Kidney (tissue), 14 donors: ENCODE measurements around the gene PPM1G. TPM values are rescaled to one million over a fixed set of nuclear protein-coding genes. Genes with fewer than 3 reads are reported as not detected.
A peak's percentile ranks its signal among the peaks of the same experiment; 100 is the strongest.

ENCODE experiments used
- DNase-seq, 5 donors: peaks; one replicate each; pipeline ENCODE4 v3.0.0-alpha.2; 2013 to 2020
- FAIRE-seq: peaks from 2 replicates; lab custom pipeline; 2012; peaks lifted over from hg19 to GRCh38; lab: Jason Lieb, UNC
- H3K27ac ChIP-seq, 2 donors: one replicate each; pipeline ENCODE4 v1.7.0; 2013; ENCODE audit warnings: low read depth in 2 of 2, low read length in 2 of 2, inconsistent platforms in 1 of 2
- H3K27me3 ChIP-seq: one replicate; pipeline ENCODE4 v1.7.1; 2013; ENCODE audit warnings: low read length, inconsistent platforms; ENCODE audit not compliant: control insufficient read depth, insufficient read depth
- H3K36me3 ChIP-seq, 3 donors: one replicate each; pipeline versions ENCODE4 v1.7.0 to v1.7.1; 2013; ENCODE audit warnings: low read length in 3 of 3, control low read depth in 1 of 3, inconsistent platforms in 1 of 3; ENCODE audit not compliant: insufficient read depth in 3 of 3, control insufficient read depth in 2 of 3
- H3K4me1 ChIP-seq, 3 donors: one replicate each; pipeline versions ENCODE4 v1.7.0 to v1.7.1; 2013; ENCODE audit warnings: low read length in 3 of 3, inconsistent platforms in 1 of 3, low read depth in 1 of 3; ENCODE audit not compliant: control insufficient read depth in 2 of 3, insufficient read depth in 2 of 3
- H3K4me3 ChIP-seq, 3 donors: one replicate each; pipeline versions ENCODE4 v1.7.0 to v1.8.1; 2013; ENCODE audit warnings: low read length in 3 of 3, control low read depth in 1 of 3, inconsistent platforms in 1 of 3
- H3K9ac ChIP-seq, 3 donors: one replicate each; pipeline versions ENCODE4 v1.7.0 to v1.7.1; 2013; ENCODE audit warnings: low read length in 3 of 3, control low read depth in 1 of 3, inconsistent platforms in 1 of 3
- H3K9me3 ChIP-seq, 3 donors: one replicate each; pipeline versions ENCODE4 v1.7.0 to v1.7.1; 2013; ENCODE audit warnings: low read length in 3 of 3, control low read depth in 1 of 3, inconsistent platforms in 1 of 3; ENCODE audit not compliant: control insufficient read depth in 2 of 3, insufficient read depth in 1 of 3
- intact Hi-C: fragments of 100-400 bp; cut with DNase I; formaldehyde crosslinking; loops from one replicate; pipeline ENCODE4 v1.11.1; 2022
- polyA plus RNA-seq: library from polyadenylated mRNA; stranded (reverse); fragments of 350-450 nt; fragmentation: Illumina TruSeq; extraction: RNeasy Lipid Tissue Mini Kit (QIAGEN cat#74804); gene quantifications from one replicate; pipeline ENCODE4 v1.2.3, GENCODE V29; 2014; ENCODE audit warnings: low read depth, low replicate concordance; ENCODE audit not compliant: insufficient read depth
- total RNA-seq: library from RNA; stranded (reverse); fragmentation: NEBNext Ultra II Directional; extraction: Animal tissue kit (Norgen Biotek cat#: 25700); gene quantifications from one replicate; pipeline ENCODE4 v1.2.1, GENCODE V29; 2021
- TF ChIP-seq, protein P1 (sequence below): IDR thresholded peaks from 3 replicates; pipeline ENCODE4 v1.5.1; 2012; ENCODE audit warnings: mild to moderate bottlenecking, moderate library complexity, borderline replicate concordance; ENCODE audit not compliant: insufficient read depth; ENCODE audit errors: extremely low read depth
- donor health status: control.
- donor health status: control.
- donor health status: control.
- donor health status: control.
- donor health status: control.
- donor health status: DM: yes; HTN: yes; CAD: no.
- donor health status: Normal renal cell carcinoma (clear cell type).

PPM1G gene
- total and polyA plus RNA-seq, 2 donors from 2014 or later = 50.7 to 60.7 TPM

DNA sequence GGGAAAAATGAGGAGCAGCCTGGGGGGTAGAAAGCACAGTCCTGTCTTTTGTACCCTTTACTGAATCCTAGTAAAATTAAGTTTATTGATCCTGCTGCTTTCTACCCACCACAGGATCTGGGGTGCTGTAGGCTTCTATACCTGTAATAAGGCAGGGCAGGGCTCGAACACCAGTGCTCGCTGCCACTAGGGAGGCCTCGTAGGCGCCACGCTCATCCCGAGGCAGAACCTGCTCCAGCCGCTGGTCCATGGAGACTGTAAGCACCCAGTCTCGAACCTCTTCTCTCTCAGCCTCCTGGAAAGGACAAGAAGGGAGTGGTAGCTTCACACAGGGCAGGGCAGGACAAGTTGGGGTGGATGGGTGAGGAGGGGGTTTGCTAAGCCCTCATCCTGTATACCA, 35.8 kb upstream of the PPM1G start:
- Histone ChIP-seq H3K9ac (no peak overlapping the region), H3K27ac (no peak overlapping the region), H3K36me3 (peaks cover 8 to 48% (median 42%) of the 10 kb centered on the region in 3 donors), H3K4me3 (no peak overlapping the region), H3K27me3 (no peaks in the 10 kb centered on the region), H3K9me3 (no peaks in the 10 kb centered on the region), H3K4me1 (no peaks in the 10 kb centered on the region)
- intact Hi-C loops = no loop called here
- no peak for FAIRE-seq
- TF ChIP-seq, protein P1, sequence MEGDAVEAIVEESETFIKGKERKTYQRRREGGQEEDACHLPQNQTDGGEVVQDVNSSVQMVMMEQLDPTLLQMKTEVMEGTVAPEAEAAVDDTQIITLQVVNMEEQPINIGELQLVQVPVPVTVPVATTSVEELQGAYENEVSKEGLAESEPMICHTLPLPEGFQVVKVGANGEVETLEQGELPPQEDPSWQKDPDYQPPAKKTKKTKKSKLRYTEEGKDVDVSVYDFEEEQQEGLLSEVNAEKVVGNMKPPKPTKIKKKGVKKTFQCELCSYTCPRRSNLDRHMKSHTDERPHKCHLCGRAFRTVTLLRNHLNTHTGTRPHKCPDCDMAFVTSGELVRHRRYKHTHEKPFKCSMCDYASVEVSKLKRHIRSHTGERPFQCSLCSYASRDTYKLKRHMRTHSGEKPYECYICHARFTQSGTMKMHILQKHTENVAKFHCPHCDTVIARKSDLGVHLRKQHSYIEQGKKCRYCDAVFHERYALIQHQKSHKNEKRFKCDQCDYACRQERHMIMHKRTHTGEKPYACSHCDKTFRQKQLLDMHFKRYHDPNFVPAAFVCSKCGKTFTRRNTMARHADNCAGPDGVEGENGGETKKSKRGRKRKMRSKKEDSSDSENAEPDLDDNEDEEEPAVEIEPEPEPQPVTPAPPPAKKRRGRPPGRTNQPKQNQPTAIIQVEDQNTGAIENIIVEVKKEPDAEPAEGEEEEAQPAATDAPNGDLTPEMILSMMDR = no peak
- no peak for DNase-seq

DNA sequence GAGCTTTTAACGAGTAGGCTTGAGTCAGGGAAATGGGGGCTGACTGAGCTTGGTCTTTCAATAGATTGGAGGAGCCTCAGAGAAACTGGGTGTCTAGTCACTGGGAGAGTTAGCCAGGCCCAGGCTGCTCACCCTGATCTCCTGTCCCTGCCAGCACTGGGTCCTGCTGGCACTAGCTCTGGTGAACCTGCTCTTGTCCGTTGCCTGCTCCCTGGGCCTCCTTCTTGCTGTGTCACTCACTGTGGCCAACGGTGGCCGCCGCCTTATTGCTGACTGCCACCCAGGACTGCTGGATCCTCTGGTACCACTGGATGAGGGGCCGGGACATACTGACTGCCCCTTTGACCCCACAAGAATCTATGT, 33.5 kb upstream of the PPM1G start:
- H3K9ac ChIP-seq = peak overlapping the region in 1 of 3 donors; percentile 34
- no peak for DNase-seq

DNA sequence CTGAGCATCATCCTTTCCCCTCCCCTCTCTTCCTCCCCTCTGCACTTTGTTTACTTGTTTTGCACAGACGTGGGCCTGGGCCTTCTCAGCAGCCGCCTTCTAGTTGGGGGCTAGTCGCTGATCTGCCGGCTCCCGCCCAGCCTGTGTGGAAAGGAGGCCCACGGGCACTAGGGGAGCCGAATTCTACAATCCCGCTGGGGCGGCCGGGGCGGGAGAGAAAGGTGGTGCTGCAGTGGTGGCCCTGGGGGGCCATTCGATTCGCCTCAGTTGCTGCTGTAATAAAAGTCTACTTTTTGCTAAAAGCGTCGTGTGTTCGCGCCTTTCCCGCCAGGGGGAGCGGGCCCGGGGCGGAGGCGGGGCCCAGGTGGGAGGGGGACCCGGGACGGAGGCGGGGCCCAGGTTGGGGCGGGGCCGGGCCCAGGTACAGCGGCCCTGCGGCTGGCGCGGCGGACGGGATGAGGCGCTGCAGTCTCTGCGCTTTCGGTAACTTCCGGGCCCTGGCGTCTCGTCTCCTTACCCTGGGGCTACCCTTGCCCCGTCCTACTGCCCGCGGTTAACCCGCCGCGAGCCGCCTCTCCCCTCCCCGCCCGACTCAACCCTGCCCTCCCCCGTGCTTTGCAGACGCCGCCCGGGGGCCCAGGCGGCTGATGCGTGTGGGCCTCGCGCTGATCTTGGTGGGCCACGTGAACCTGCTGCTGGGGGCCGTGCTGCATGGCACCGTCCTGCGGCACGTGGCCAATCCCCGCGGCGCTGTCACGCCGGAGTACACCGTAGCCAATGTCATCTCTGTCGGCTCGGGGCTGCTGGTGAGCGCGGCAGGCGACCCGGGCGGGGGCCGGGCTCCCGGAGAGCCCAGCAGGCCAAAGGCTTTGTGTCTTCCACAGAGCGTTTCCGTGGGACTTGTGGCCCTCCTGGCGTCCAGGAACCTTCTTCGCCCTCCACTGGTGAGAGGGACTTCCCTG, 32.8 kb upstream of the PPM1G start, which contains the start of gene KRTCAP3:
Gene KRTCAP3, plus strand, starts transcription at position 424 of the 962 bp plus-strand sequence. Its CDS starts 32 bp downstream, at position 456.
- intact Hi-C loops = no loop called here
- Histone ChIP-seq H3K27ac (no peak within 1 kb of the TSS), H3K27me3 (no peaks in the 10 kb centered on the region), H3K36me3 (peaks cover 7 to 56% (median 34%) of the 10 kb centered on the region in 3 donors), H3K9me3 (no peaks in the 10 kb centered on the region), H3K4me3 (peak within 1 kb of the TSS in 1 of 3 donors; percentile 13), H3K9ac (peak within 1 kb of the TSS in 1 of 3 donors; percentile 34), H3K4me1 (no peaks in the 10 kb centered on the region)
- DNase-seq (peak; percentile 71 to 86 (median 82)), FAIRE-seq (no peak)
- TF ChIP-seq, protein P1 = peak; percentile 27

More for the DNA sequence above, 33.5 kb upstream of the PPM1G start:
- Histone ChIP-seq H3K4me1 (no peaks in the 10 kb centered on the region), H3K27ac (no peak overlapping the region), H3K27me3 (no peaks in the 10 kb centered on the region), H3K4me3 (no peak overlapping the region), H3K9me3 (no peaks in the 10 kb centered on the region), H3K36me3 (peaks cover 9 to 58% (median 36%) of the 10 kb centered on the region in 3 donors)
- intact Hi-C loops = no loop called here
- TF ChIP-seq, protein P1 = no peak
- no peak for FAIRE-seq
